SK-N-SH (cell line): ENCODE data around the gene AATF. TPM values are rescaled to one million over a fixed set of nuclear protein-coding genes. Genes with fewer than 3 reads are reported as not detected.

ENCODE experiments used
- CTCF ChIA-PET: fragments of 300-600, 350-600 bp; formaldehyde crosslinking; extraction: SDS; loops from one replicate; lab custom pipeline; 2021; lab: Yijun Ruan, JAX
- POLR2A ChIA-PET: fragments of 350-600 bp; sonication (Branson Sonifier 250); formaldehyde crosslinking; extraction: SDS; loops from one replicate; lab custom pipeline; 2020; ENCODE audit warnings: antibody characterized with exemption, inconsistent platforms; lab: Yijun Ruan, JAX
- DNase-seq: peaks from one replicate; pipeline ENCODE4 v3.0.0; 2012
- H2AFZ ChIP-seq: fragments of 200-600 bp; sonication (generic); 2 replicates; pipeline ENCODE4 v1.8.1; 2016; ENCODE audit warnings: antibody characterized with exemption, mild to moderate bottlenecking, low read depth
- H3F3A ChIP-seq: fragments of 200-600 bp; sonication (generic); replicated peaks from 2 replicates; pipeline ENCODE3; 2016; ENCODE audit warnings: antibody characterized with exemption, mild to moderate bottlenecking; ENCODE audit not compliant: insufficient read depth
- H3K27ac ChIP-seq, 2 experiments: fragments of 200-500 bp in 1 of 2; fragments of 200-600 bp in 1 of 2; sonication (Bioruptor generic) in 1 of 2; sonication (generic), shearing (Covaris generic) in 1 of 2; 2 replicates each; pipeline versions ENCODE4 v1.5.1 to v1.6.1; 2014 to 2016; ENCODE audit warnings: low read depth in 2 of 2, inconsistent platforms in 1 of 2, low read length in 1 of 2, mild to moderate bottlenecking in 1 of 2, mixed read lengths in 1 of 2
- H3K27me3 ChIP-seq: fragments of 200-600 bp; sonication (generic), shearing (Covaris generic); 2 replicates; pipeline ENCODE4 v1.6.1; 2016; ENCODE audit warnings: mixed run types; ENCODE audit not compliant: insufficient read depth
- H3K36me3 ChIP-seq, 2 experiments: fragments of 200-500 bp in 1 of 2; fragments of 200-600 bp in 1 of 2; sonication (Bioruptor generic) in 1 of 2; sonication (generic) in 1 of 2; replicated peaks in 1 of 2; 2 replicates each; pipeline versions ENCODE3 to v1.5.1; 2014 to 2016; ENCODE audit warnings: low read length in 1 of 2, mild to moderate bottlenecking in 1 of 2; ENCODE audit not compliant: insufficient read depth in 2 of 2, control insufficient read depth in 1 of 2
- H3K4me1 ChIP-seq, 2 experiments: fragments of 200-500 bp in 1 of 2; fragments of 200-600 bp in 1 of 2; sonication (Bioruptor generic) in 1 of 2; sonication (generic), shearing (Covaris generic) in 1 of 2; 2 replicates each; pipeline versions ENCODE4 v1.5.1 to v1.6.1; 2014 to 2016; ENCODE audit warnings: low read depth in 1 of 2, low read length in 1 of 2, mixed run types in 1 of 2; ENCODE audit not compliant: insufficient read depth in 2 of 2, control insufficient read depth in 1 of 2
- H3K4me2 ChIP-seq: fragments of 200-600 bp; sonication (generic), shearing (Covaris generic); 2 replicates; pipeline ENCODE4 v1.6.1; 2017; ENCODE audit warnings: mixed run types
- H3K4me3 ChIP-seq, 2 experiments: fragments of 200-500 bp in 1 of 2; fragments of 200-600 bp in 1 of 2; sonication (Bioruptor generic) in 1 of 2; sonication (generic), shearing (Covaris generic) in 1 of 2; 2 replicates each; pipeline versions ENCODE4 v1.5.1 to v1.8.1; 2014 to 2016; ENCODE audit warnings: low read depth in 2 of 2, inconsistent platforms in 1 of 2, low read length in 1 of 2, mild to moderate bottlenecking in 1 of 2, mixed read lengths in 1 of 2, moderate library complexity in 1 of 2
- H3K79me2 ChIP-seq: fragments of 200-600 bp; sonication (generic); 2 replicates; pipeline ENCODE4 v1.8.1; 2017; ENCODE audit warnings: mild to moderate bottlenecking; ENCODE audit not compliant: insufficient read depth
- H3K9ac ChIP-seq: fragments of 200-600 bp; sonication (generic); 2 replicates; pipeline ENCODE4 v1.6.1; 2017; ENCODE audit warnings: mixed run types
- H3K9me2 ChIP-seq: fragments of 200-600 bp; sonication (generic); 2 replicates; pipeline ENCODE4 v1.6.1; 2017; ENCODE audit warnings: mixed run types
- H3K9me3 ChIP-seq: fragments of 200-600 bp; sonication (generic); 2 replicates; pipeline ENCODE4 v1.6.1; 2017; ENCODE audit warnings: mixed run types, mild to moderate bottlenecking, moderate library complexity
- H4K20me1 ChIP-seq: fragments of 200-600 bp; sonication (generic); 2 replicates; pipeline ENCODE4 v1.6.1; 2017; ENCODE audit warnings: mild to moderate bottlenecking, mixed run types; ENCODE audit not compliant: insufficient read depth
- CHD2 ChIP-seq: fragments of 150-350 bp; IDR thresholded peaks from 2 replicates; pipeline ENCODE4 v1.6.1; 2018; ENCODE audit warnings: low read length; ENCODE audit not compliant: partially characterized antibody
- CTCF ChIP-seq: fragments of 200-600 bp; sonication (generic); IDR thresholded peaks from 2 replicates; pipeline ENCODE4 v1.6.1; 2017; ENCODE audit warnings: antibody characterized with exemption, mild to moderate bottlenecking, moderate library complexity
- EP300 ChIP-seq, 2 experiments: IDR thresholded peaks; 2 replicates each; pipeline versions ENCODE4 v1.4.0 to v1.6.1; 2012; ENCODE audit warnings: borderline replicate concordance in 1 of 2, low read depth in 1 of 2, low read length in 1 of 2
- EZH2phosphoT487 ChIP-seq: fragments of 200-600 bp; sonication (generic); IDR thresholded peaks from 2 replicates; pipeline ENCODE4 v1.6.1; 2017; ENCODE audit warnings: low read depth, mixed run types, mild to moderate bottlenecking, antibody characterized with exemption, moderate library complexity, borderline replicate concordance
- FOSL2 ChIP-seq: IDR thresholded peaks from 2 replicates; pipeline ENCODE4 v1.4.0; 2012; ENCODE audit warnings: low read depth, mild to moderate bottlenecking, moderate library complexity, borderline replicate concordance
- IRF3 ChIP-seq: fragments of 150-350 bp; IDR thresholded peaks from 2 replicates; pipeline ENCODE4 v1.6.1; 2016; ENCODE audit warnings: mild to moderate bottlenecking, low read depth, low read length
- JUND ChIP-seq: IDR thresholded peaks from 2 replicates; pipeline ENCODE4 v1.4.0; 2012
- MAX ChIP-seq: IDR thresholded peaks from 2 replicates; pipeline ENCODE4 v1.4.0; 2012; ENCODE audit warnings: low read depth
- MXI1 ChIP-seq: IDR thresholded peaks from 2 replicates; pipeline ENCODE4 v1.6.1; 2012; ENCODE audit warnings: mild to moderate bottlenecking, low read depth, low read length, improper control_type of control experiment
- NFIC ChIP-seq: IDR thresholded peaks from 2 replicates; pipeline ENCODE4 v1.4.0; 2012; ENCODE audit warnings: borderline replicate concordance
- NRF1 ChIP-seq: IDR thresholded peaks from 2 replicates; pipeline ENCODE4 v1.6.1; 2012; ENCODE audit warnings: low read depth, mild to moderate bottlenecking, low read length
- PBX3 ChIP-seq: IDR thresholded peaks from 2 replicates; pipeline ENCODE4; 2012
- POLR2AphosphoS5 ChIP-seq: IDR thresholded peaks from 2 replicates; pipeline ENCODE4 v1.6.1; 2012; ENCODE audit warnings: low read depth, low read length
- RFX5 ChIP-seq: IDR thresholded peaks from 2 replicates; pipeline ENCODE4 v1.6.1; 2012; ENCODE audit warnings: mild to moderate bottlenecking, improper control_type of control experiment, low read length
- RXRA ChIP-seq: IDR thresholded peaks from 2 replicates; pipeline ENCODE4 v1.4.0; 2012; ENCODE audit warnings: low read depth, mild to moderate bottlenecking, borderline replicate concordance
- SMC3 ChIP-seq: IDR thresholded peaks from 2 replicates; pipeline ENCODE4 v1.6.1; 2012; ENCODE audit warnings: low read depth, low read length, improper control_type of control experiment
- WGBS: methylation state at CpG from one replicate; pipeline ENCODE4 v1.1.6; 2017; ENCODE audit warnings: low lambda C conversion rate; 5-methylcytosine and 5-hydroxymethylcytosine counted together
- polyA plus RNA-seq, 3 experiments: library from polyadenylated mRNA; depleted of rRNA; stranded (reverse); fragments of >200 nt; gene quantifications; 2 replicates each; pipeline ENCODE4 v1.2.3, GENCODE V29; 2012

The AATF gene
- polyA plus RNA-seq, 1 of the 3 experiments (the other 2 are of a cell fraction), result 18.8 TPM

- TF ChIP-seq JUND (no peak), CHD2 (no peak)
Observed at GRCh38 chr17:37098152-37098551, 149.4 kb downstream of the AATF start (continued).

GRCh38 chr17:37098910-37099664, 150.3 kb downstream of the AATF start:
- Histone ChIP-seq H2AFZ (no peak overlapping the region), H3K36me3 (peaks cover 16 to 49% of the 10 kb centered on the region in 2 experiments), H3K4me3 (no peak overlapping the region), H3F3A (no peaks in the 10 kb centered on the region), H3K9ac (no peak overlapping the region), H3K27me3 (no peaks in the 10 kb centered on the region), H3K4me2 (no peak overlapping the region), H3K27ac (no peak overlapping the region), H4K20me1 (no peaks in the 10 kb centered on the region), H3K9me3 (no peaks in the 10 kb centered on the region), H3K9me2 (no peaks in the 10 kb centered on the region), H3K4me1 (peaks cover 0 to 22% of the 10 kb centered on the region in 2 experiments; a peak in 1 of 4 replicates), H3K79me2 (no peaks in the 10 kb centered on the region)
- WGBS, result 99% methylated on average over 9 of the region's 9 CpGs
- ChIA-PET POLR2A (no interaction called here), CTCF (interaction anchor here (0.8 to 1.8 kb wide), 5 partner anchors 10 to 469 kb away, joined by 3 read pairs; no protein-coding TSS in a partner anchor)
- DNase-seq, result no peak
- TF ChIP-seq MAX, result no peak
- TF ChIP-seq FOSL2, result no peak
- TF ChIP-seq SMC3, result no peak
- TF ChIP-seq POLR2AphosphoS5, result no peak
- TF ChIP-seq CTCF, result no peak
- no peak for TF ChIP-seq MXI1
- TF ChIP-seq EP300 (IDR thresholded peaks at IDR 0.05; ENCODE audit: borderline replicate concordance in 1 of 2, low read depth in 1 of 2, low read length in 1 of 2), result no peak
- TF ChIP-seq PBX3, result no peak
- TF ChIP-seq RFX5, result no peak
- TF ChIP-seq NRF1, result no peak
- no peak for TF ChIP-seq RXRA
- no peak for TF ChIP-seq NFIC
- TF ChIP-seq IRF3, result no peak
- TF ChIP-seq EZH2phosphoT487, result no peak
